ENCODE measurements around the gene GRAMD1A. TPM values are rescaled to one million over a fixed set of nuclear protein-coding genes. Genes with fewer than 3 reads are reported as not detected.
"Not testable (repeated sequence)": the region's sequence is repeated elsewhere in the genome, so short reads cannot be mapped to it uniquely, and the experiment has no call there.

Gene GRAMD1A
- total RNA-seq, 1 experiment from 2014 or later, result 75.4 TPM

GRCh38 chr19:34997071-34997617 is 3.0 kb upstream of the GRAMD1A start (continued):
- TF ChIP-seq SIN3A (IDR thresholded peaks at IDR 0.05; ENCODE audit: low read depth) (no peak), ATF3 (IDR thresholded peaks at IDR 0.05) (no peak), EZH2phosphoT487 (IDR thresholded peaks at IDR 0.05; ENCODE audit: borderline replicate concordance) (no peak), CEBPB (IDR thresholded peaks at IDR 0.05; ENCODE audit: low read depth) (no peak), ELF1 (IDR thresholded peaks at IDR 0.05; ENCODE audit: borderline replicate concordance, low read depth) (no peak), MAX (IDR thresholded peaks at IDR 0.05) (no peak), EZH2 (IDR thresholded peaks at IDR 0.05) (no peak), CTCF (IDR thresholded peaks at IDR 0.05 in 2 of 3, conservative IDR thresholded peaks at IDR 0.05 in 1 of 3; ENCODE audit: borderline replicate concordance in 1 of 3, insufficient read depth in 1 of 3, low read depth in 2 of 3, low read length in 2 of 3) (no peak), EGR1 (IDR thresholded peaks at IDR 0.05; ENCODE audit: low read depth) (no peak)

GRCh38 chr19:34998224-34998623 is 1.9 kb upstream of the GRAMD1A start:
- RAD21 ChIA-PET (ENCODE audit: low non-redundant PET in 1 of 2, low total read pairs in 2 of 2, uncharacterized antibody in 2 of 2, unreplicated experiment in 2 of 2); H3K4me2 ChIP-seq (ENCODE audit: low read length); H3K27ac ChIP-seq (ENCODE audit: low read depth, low read length); H4K20me1 ChIP-seq (ENCODE audit: insufficient read depth); POLR2A ChIA-PET; DNase-seq (ENCODE audit: low read depth, low spot score); H3K9me3 ChIP-seq (ENCODE audit: control insufficient read depth in 1 of 2, insufficient read depth in 1 of 2, low read depth in 1 of 2, low read length in 2 of 2); ATAC-seq; CTCF ChIA-PET; H3K9me2 ChIP-seq (ENCODE audit: insufficient read depth); H3K36me3 ChIP-seq (ENCODE audit: control insufficient read depth in 1 of 2, insufficient read depth in 2 of 2, low read length in 2 of 2); H3K4me3 ChIP-seq (replicated peaks in 1 of 2; ENCODE audit: low read depth in 1 of 2, low read length in 2 of 2); intact Hi-C loops (cut with micrococcal nuclease); BruUV-seq (replicated peaks); H2AFZ ChIP-seq (ENCODE audit: low read depth, low read length, poor library complexity, severe bottlenecking); H3K27me3 ChIP-seq (ENCODE audit: insufficient read depth, low read length); H3K9ac ChIP-seq (ENCODE audit: low read length): not testable (repeated sequence)
- H3K79me2 ChIP-seq (ENCODE audit: insufficient read depth, low read length), result peaks cover 26% of the 10 kb centered on the region
- H3K4me1 ChIP-seq (ENCODE audit: control insufficient read depth in 1 of 2, insufficient read depth in 2 of 2, low read length in 2 of 2), result peaks cover 12 to 26% of the 10 kb centered on the region in 2 experiments; a peak in 3 of 4 replicates
